ENCODE data around the gene ABHD17A.

- TF ChIP-seq, protein P1, sequence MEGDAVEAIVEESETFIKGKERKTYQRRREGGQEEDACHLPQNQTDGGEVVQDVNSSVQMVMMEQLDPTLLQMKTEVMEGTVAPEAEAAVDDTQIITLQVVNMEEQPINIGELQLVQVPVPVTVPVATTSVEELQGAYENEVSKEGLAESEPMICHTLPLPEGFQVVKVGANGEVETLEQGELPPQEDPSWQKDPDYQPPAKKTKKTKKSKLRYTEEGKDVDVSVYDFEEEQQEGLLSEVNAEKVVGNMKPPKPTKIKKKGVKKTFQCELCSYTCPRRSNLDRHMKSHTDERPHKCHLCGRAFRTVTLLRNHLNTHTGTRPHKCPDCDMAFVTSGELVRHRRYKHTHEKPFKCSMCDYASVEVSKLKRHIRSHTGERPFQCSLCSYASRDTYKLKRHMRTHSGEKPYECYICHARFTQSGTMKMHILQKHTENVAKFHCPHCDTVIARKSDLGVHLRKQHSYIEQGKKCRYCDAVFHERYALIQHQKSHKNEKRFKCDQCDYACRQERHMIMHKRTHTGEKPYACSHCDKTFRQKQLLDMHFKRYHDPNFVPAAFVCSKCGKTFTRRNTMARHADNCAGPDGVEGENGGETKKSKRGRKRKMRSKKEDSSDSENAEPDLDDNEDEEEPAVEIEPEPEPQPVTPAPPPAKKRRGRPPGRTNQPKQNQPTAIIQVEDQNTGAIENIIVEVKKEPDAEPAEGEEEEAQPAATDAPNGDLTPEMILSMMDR (IDR thresholded peaks at IDR 0.05): no peak
- no peak for TF ChIP-seq USF1 (CRISPR knock-in tag; IDR thresholded peaks at IDR 0.05)
- no peak for TF ChIP-seq SP1 (CRISPR knock-in tag; conservative IDR thresholded peaks at IDR 0.05)
- TF ChIP-seq USF2 (CRISPR knock-in tag; IDR thresholded peaks at IDR 0.05): no peak
- TF ChIP-seq ETV6 (CRISPR knock-in tag; IDR thresholded peaks at IDR 0.05): no peak
- TF ChIP-seq JAZF1 (CRISPR knock-in tag; IDR thresholded peaks at IDR 0.05): no peak
Observed at GRCh38 chr19:1845125-1845515, 40.2 kb downstream of the ABHD17A start.
